Left lung (tissue), 10 donors: ENCODE results near the gene IL17RE. TPM values are rescaled to one million over a fixed set of nuclear protein-coding genes. Genes with fewer than 3 reads are reported as not detected.

Source experiments
- ATAC-seq: fragments of 200-7000 bp; cut with Tn5 transposase; one replicate; pipeline ENCODE4 v1.9.1; 2020; ENCODE audit warnings: moderate library complexity
- DNase-seq, 4 donors: peaks; one replicate each; pipeline ENCODE4 v3.0.0-alpha.2; 2013 to 2020
- H3K27ac ChIP-seq, 2 donors: fragments of 200-600 bp; sonication (generic) in 1 of 2; one replicate each; pipeline versions ENCODE4 v1.5.0 to v1.8.0; 2020 to 2021
- H3K27me3 ChIP-seq, 2 donors: fragments of 200-600 bp; sonication (generic) in 1 of 2; one replicate each; pipeline versions ENCODE4 v1.5.0 to v1.8.0; 2020 to 2021
- H3K36me3 ChIP-seq, 2 donors: fragments of 200-600 bp; sonication (generic) in 1 of 2; one replicate each; pipeline versions ENCODE4 v1.5.0 to v1.8.0; 2020 to 2021
- H3K4me1 ChIP-seq, 2 donors: fragments of 200-600 bp; one replicate each; pipeline ENCODE4 v1.8.0; 2021
- H3K4me3 ChIP-seq, 2 donors: fragments of 200-600 bp; sonication (generic) in 1 of 2; one replicate each; pipeline versions ENCODE4 v1.5.0 to v1.8.0; 2020 to 2021; ENCODE audit warnings: mild to moderate bottlenecking in 1 of 2
- H3K9me3 ChIP-seq, 2 donors: fragments of 200-600 bp; sonication (generic) in 1 of 2; one replicate each; pipeline versions ENCODE4 v1.5.0 to v1.8.0; 2020 to 2021
- CTCF ChIP-seq, 2 donors: fragments of 200-600 bp; sonication (generic) in 1 of 2; IDR thresholded peaks; one replicate each; pipeline versions ENCODE4 v1.5.0 to v1.8.0; 2021; ENCODE audit warnings: antibody characterized with exemption in 2 of 2
- intact Hi-C, 2 donors: fragments of 100-400 bp; cut with DNase I; formaldehyde crosslinking; loops; one replicate each; pipeline versions ENCODE4 v1.11.2 to v1.14.2; 2022
- polyA plus RNA-seq, 6 donors: library from polyadenylated mRNA; unstranded; fragments of 120-200 nt; gene quantifications; one replicate each; pipeline ENCODE4 v1.2.1, GENCODE V29; 2013; ENCODE audit not compliant: insufficient read length in 6 of 6
- total RNA-seq, 2 donors: library from RNA; stranded (reverse); fragmentation: NEBNext Ultra II Directional; extraction: Animal tissue kit (Norgen Biotek cat#: 25700); gene quantifications; one replicate each; pipeline ENCODE4 v1.2.1, GENCODE V29; 2021
- donor health status: DM: no; HTN: yes; CAD: no.
- donor health status: DM: no; HTN: no; CAD: no.

The IL17RE gene
- total and polyA plus RNA-seq, 8 donors: 14.4 to 108 (median 80.5) TPM

- H3K9me3 ChIP-seq: no peaks in the 10 kb centered on the region
- no peak within 1 kb of the TSS for H3K27ac ChIP-seq
- intact Hi-C loops: no loop called here
- H3K27me3 ChIP-seq: peaks cover 0 to 17% of the 10 kb centered on the region in 2 donors
- no peak for TF ChIP-seq CTCF (IDR thresholded peaks at IDR 0.05)
- DNase-seq (no peak), ATAC-seq (peak; percentile 61)
- H3K4me3 ChIP-seq: peak within 1 kb of the TSS; percentile 41 to 42
- H3K36me3 ChIP-seq: no peaks in the 10 kb centered on the region
- H3K4me1 ChIP-seq: peaks cover 8 to 13% of the 10 kb centered on the region in 2 donors
Observed at GRCh38 chr3:9951962-9952805, 49.5 kb downstream of the IL17RE start, which contains the start of gene PRRT3. Gene PRRT3 (minus strand): TSS chr3:9952408. CDS start chr3:9950115, 2,293 bp downstream.

- TF ChIP-seq CTCF (IDR thresholded peaks at IDR 0.05): no peak
- no peaks in the 10 kb centered on the region for H3K36me3 ChIP-seq
- intact Hi-C loops: no loop called here
- H3K27ac ChIP-seq: no peak overlapping the region
- no peaks in the 10 kb centered on the region for H3K9me3 ChIP-seq
- H3K4me3 ChIP-seq: no peak overlapping the region
- H3K27me3 ChIP-seq: peaks cover 0 to 17% of the 10 kb centered on the region in 2 donors
- peaks cover 8 to 13% of the 10 kb centered on the region in 2 donors for H3K4me1 ChIP-seq
- ATAC-seq (no peak), DNase-seq (no peak)
Observed at GRCh38 chr3:9955067-9955502, 52.4 kb downstream of the IL17RE start.

- ATAC-seq (peak; percentile 51), DNase-seq (no peak)
- TF ChIP-seq CTCF (IDR thresholded peaks at IDR 0.05): no peak
- Histone ChIP-seq H3K4me1 (peaks cover 8 to 13% of the 10 kb centered on the region in 2 donors), H3K4me3 (no peak overlapping the region), H3K36me3 (no peaks in the 10 kb centered on the region), H3K27me3 (peaks cover 0 to 17% of the 10 kb centered on the region in 2 donors), H3K9me3 (no peaks in the 10 kb centered on the region), H3K27ac (no peak overlapping the region)
- intact Hi-C loops: no loop called here
Observed at GRCh38 chr3:9955611-9956352, 53.1 kb downstream of the IL17RE start.

- intact Hi-C loops: no loop called here
- Histone ChIP-seq H3K4me3 (no peak overlapping the region), H3K27ac (no peak overlapping the region), H3K4me1 (peaks cover under 1 to 3% of the 10 kb centered on the region in 2 donors), H3K36me3 (peaks cover 0 to 14% of the 10 kb centered on the region in 2 donors), H3K9me3 (no peaks in the 10 kb centered on the region), H3K27me3 (peaks cover 0 to 2% of the 10 kb centered on the region in 2 donors)
- ATAC-seq: no peak
- TF ChIP-seq CTCF (IDR thresholded peaks at IDR 0.05): no peak
- DNase-seq: no peak
Observed at GRCh38 chr3:9957214-9957613, 54.6 kb downstream of the IL17RE start.
